HCT116 (cell line): Measurements from ENCODE around the gene CCDC188. TPM values are rescaled to one million over a fixed set of nuclear protein-coding genes. Genes with fewer than 3 reads are reported as not detected.

Source experiments
- ATAC-seq: fragments of 200-7000 bp; cut with Tn5 transposase; 2 replicates; pipeline ENCODE4 v1.9.1; 2020; ENCODE audit warnings: mild to moderate bottlenecking, moderate library complexity
- BruUV-seq: library from RNA; stranded (reverse); fragments of 400-500 nt; replicated peaks from 2 replicates; lab custom pipeline; 2021; lab: Mats Ljungman, UMichigan
- CTCF ChIA-PET: fragments of 300-600 bp; sonication (Branson Sonifier 250); formaldehyde crosslinking; loops from one replicate; lab custom pipeline; 2021; ENCODE audit warnings: antibody characterized with exemption; lab: Charles Lee
- POLR2A ChIA-PET: fragments of 300-600, 350-600 bp; sonication (Branson Sonifier 250); formaldehyde crosslinking; loops from one replicate; lab custom pipeline; 2021; ENCODE audit warnings: antibody characterized with exemption; lab: Charles Lee
- RAD21 ChIA-PET, 2 experiments: fragments of 300-600 bp; sonication (Branson Sonifier 250); formaldehyde crosslinking; loops; one replicate each; lab custom pipeline; 2023; ENCODE audit warnings: low total read pairs in 2 of 2; ENCODE audit not compliant: uncharacterized antibody in 2 of 2, unreplicated experiment in 2 of 2, low non-redundant PET in 1 of 2; lab: Charles Lee
- DNase-seq: peaks from one replicate; pipeline ENCODE4 v3.0.0-alpha.2; 2010; ENCODE audit warnings: low read depth, low spot score
- H2AFZ ChIP-seq: fragments of 200-600 bp; shearing (Covaris generic), sonication (generic); 2 replicates; pipeline ENCODE4 v1.6.1; 2017; ENCODE audit warnings: low read depth, mixed run types, mixed read lengths, antibody characterized with exemption, low read length; ENCODE audit not compliant: poor library complexity, severe bottlenecking
- H3K27ac ChIP-seq: 2 replicates; pipeline ENCODE4 v1.5.1; 2012; ENCODE audit warnings: low read depth, low read length
- H3K27me3 ChIP-seq: fragments of 200-600 bp; sonication (generic); 2 replicates; pipeline ENCODE4 v1.6.1; 2016; ENCODE audit warnings: mixed run types, low read length, mixed read lengths; ENCODE audit not compliant: insufficient read depth
- H3K36me3 ChIP-seq, 2 experiments: fragments of 200-500 bp in 1 of 2; fragments of 200-600 bp in 1 of 2; sonication (Bioruptor generic) in 1 of 2; sonication (generic) in 1 of 2; 2 replicates each; pipeline versions ENCODE4 v1.5.1 to v1.6.1; 2014 to 2016; ENCODE audit warnings: low read length in 2 of 2, inconsistent platforms in 1 of 2, mixed read lengths in 1 of 2, mixed run types in 1 of 2; ENCODE audit not compliant: insufficient read depth in 2 of 2, control insufficient read depth in 1 of 2
- H3K4me1 ChIP-seq, 2 experiments: fragments of 200-600 bp in 1 of 2; sonication (generic) in 1 of 2; 2 replicates each; pipeline versions ENCODE4 v1.5.1 to v1.6.1; 2012 to 2017; ENCODE audit warnings: low read length in 2 of 2, inconsistent platforms in 1 of 2, mild to moderate bottlenecking in 1 of 2, mixed read lengths in 1 of 2, mixed run types in 1 of 2, moderate library complexity in 1 of 2; ENCODE audit not compliant: insufficient read depth in 2 of 2, control insufficient read depth in 1 of 2
- H3K4me2 ChIP-seq: fragments of 200-600 bp; sonication (generic); 2 replicates; pipeline ENCODE4 v1.6.1; 2017; ENCODE audit warnings: mixed run types, low read length, mixed read lengths
- H3K4me3 ChIP-seq, 2 experiments: fragments of 200-600 bp in 1 of 2; sonication (generic) in 1 of 2; replicated peaks in 1 of 2; 2 replicates each; pipeline ENCODE4 v1.5.1; 2011 to 2016; ENCODE audit warnings: low read length in 2 of 2, control low read depth in 1 of 2, low read depth in 1 of 2, mild to moderate bottlenecking in 1 of 2, mixed read lengths in 1 of 2, mixed run types in 1 of 2
- H3K79me2 ChIP-seq: fragments of 200-600 bp; sonication (generic); 2 replicates; pipeline ENCODE4 v1.6.1; 2017; ENCODE audit warnings: mild to moderate bottlenecking, mixed run types, low read length, moderate library complexity, mixed read lengths; ENCODE audit not compliant: insufficient read depth
- H3K9ac ChIP-seq: fragments of 200-600 bp; sonication (generic); 2 replicates; pipeline ENCODE4 v1.6.1; 2016; ENCODE audit warnings: low read length, mixed read lengths
- H3K9me2 ChIP-seq: fragments of 200-600 bp; sonication (generic), shearing (Covaris generic); 2 replicates; pipeline ENCODE4 v1.6.1; 2017; ENCODE audit warnings: mixed run types, mild to moderate bottlenecking, moderate library complexity; ENCODE audit not compliant: insufficient read depth
- H3K9me3 ChIP-seq, 2 experiments: fragments of 200-500 bp in 1 of 2; fragments of 200-600 bp in 1 of 2; sonication (Bioruptor generic) in 1 of 2; sonication (generic) in 1 of 2; 2 replicates each; pipeline ENCODE4 v1.6.1; 2014 to 2017; ENCODE audit warnings: low read length in 2 of 2, mixed read lengths in 2 of 2, inconsistent platforms in 1 of 2, low read depth in 1 of 2, mild to moderate bottlenecking in 1 of 2, mixed run types in 1 of 2, moderate library complexity in 1 of 2; ENCODE audit not compliant: control insufficient read depth in 1 of 2, insufficient read depth in 1 of 2
- H4K20me1 ChIP-seq: fragments of 200-600 bp; sonication (generic), shearing (Covaris generic); 2 replicates; pipeline ENCODE4 v1.6.1; 2017; ENCODE audit warnings: mixed run types, mild to moderate bottlenecking, moderate library complexity; ENCODE audit not compliant: insufficient read depth
- CEBPB ChIP-seq: IDR thresholded peaks from 2 replicates; pipeline ENCODE4 v1.6.1; 2012; ENCODE audit warnings: low read depth
- EGR1 ChIP-seq: IDR thresholded peaks from 2 replicates; pipeline ENCODE4 v1.6.1; 2012; ENCODE audit warnings: low read depth
- EZH2 ChIP-seq: fragments of 200-600 bp; sonication (generic); IDR thresholded peaks from 2 replicates; pipeline ENCODE4 v1.6.1; 2017; ENCODE audit warnings: antibody characterized with exemption, mixed run types
- JUND ChIP-seq: IDR thresholded peaks from 2 replicates; pipeline ENCODE4 v1.6.1; 2012
- SRF ChIP-seq: IDR thresholded peaks from 2 replicates; pipeline ENCODE4 v1.6.1; 2012; ENCODE audit warnings: low read depth
- ZFX ChIP-seq: fragments of 450-650 bp; IDR thresholded peaks from 2 replicates; pipeline ENCODE4 v1.6.1; 2017
- intact Hi-C: fragments of 100-400 bp; cut with micrococcal nuclease; formaldehyde crosslinking; loops from 2 replicates; pipeline ENCODE4 v1.10.0; 2022
- total RNA-seq: library from RNA; stranded (reverse); gene quantifications from one replicate; pipeline ENCODE4 v1.2.1, GENCODE V29; 2021; ENCODE audit not compliant: unreplicated experiment
- TF ChIP-seq, protein P1 (sequence below): IDR thresholded peaks from 2 replicates; pipeline ENCODE4 v1.6.1; 2012; ENCODE audit warnings: low read depth
- TF ChIP-seq, protein P2 (sequence below): IDR thresholded peaks from 2 replicates; pipeline ENCODE4 v1.6.1; 2012

The CCDC188 gene
- total RNA-seq, 1 experiment from 2014 or later, result not detected

DNA sequence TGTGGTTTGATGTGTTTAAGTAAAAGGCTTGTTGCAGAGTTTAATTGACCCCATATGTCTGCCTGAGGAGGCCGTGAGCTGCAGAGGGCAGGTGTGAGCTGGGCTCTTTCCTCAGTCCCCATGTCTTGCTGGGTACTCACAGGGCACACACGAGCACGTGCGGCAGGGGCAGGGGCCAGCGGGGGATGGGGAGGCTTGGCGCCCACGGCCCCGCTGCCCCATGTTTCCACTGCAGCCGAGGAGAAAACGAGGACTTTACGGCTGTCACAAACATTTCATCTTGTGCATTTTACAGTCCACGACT lies 24.7 kb upstream of the CCDC188 start:
- H3K9me3 ChIP-seq, result no peaks in the 10 kb centered on the region
- no peaks in the 10 kb centered on the region for H4K20me1 ChIP-seq
- no TSS peak for BruUV-seq
- H3K4me1 ChIP-seq, result no peaks in the 10 kb centered on the region; a peak in 1 of 4 replicates
- TF ChIP-seq SRF (no peak), EZH2 (no peak), CEBPB (no peak), JUND (no peak), ZFX (no peak), EGR1 (no peak)
- TF ChIP-seq, protein P1, sequence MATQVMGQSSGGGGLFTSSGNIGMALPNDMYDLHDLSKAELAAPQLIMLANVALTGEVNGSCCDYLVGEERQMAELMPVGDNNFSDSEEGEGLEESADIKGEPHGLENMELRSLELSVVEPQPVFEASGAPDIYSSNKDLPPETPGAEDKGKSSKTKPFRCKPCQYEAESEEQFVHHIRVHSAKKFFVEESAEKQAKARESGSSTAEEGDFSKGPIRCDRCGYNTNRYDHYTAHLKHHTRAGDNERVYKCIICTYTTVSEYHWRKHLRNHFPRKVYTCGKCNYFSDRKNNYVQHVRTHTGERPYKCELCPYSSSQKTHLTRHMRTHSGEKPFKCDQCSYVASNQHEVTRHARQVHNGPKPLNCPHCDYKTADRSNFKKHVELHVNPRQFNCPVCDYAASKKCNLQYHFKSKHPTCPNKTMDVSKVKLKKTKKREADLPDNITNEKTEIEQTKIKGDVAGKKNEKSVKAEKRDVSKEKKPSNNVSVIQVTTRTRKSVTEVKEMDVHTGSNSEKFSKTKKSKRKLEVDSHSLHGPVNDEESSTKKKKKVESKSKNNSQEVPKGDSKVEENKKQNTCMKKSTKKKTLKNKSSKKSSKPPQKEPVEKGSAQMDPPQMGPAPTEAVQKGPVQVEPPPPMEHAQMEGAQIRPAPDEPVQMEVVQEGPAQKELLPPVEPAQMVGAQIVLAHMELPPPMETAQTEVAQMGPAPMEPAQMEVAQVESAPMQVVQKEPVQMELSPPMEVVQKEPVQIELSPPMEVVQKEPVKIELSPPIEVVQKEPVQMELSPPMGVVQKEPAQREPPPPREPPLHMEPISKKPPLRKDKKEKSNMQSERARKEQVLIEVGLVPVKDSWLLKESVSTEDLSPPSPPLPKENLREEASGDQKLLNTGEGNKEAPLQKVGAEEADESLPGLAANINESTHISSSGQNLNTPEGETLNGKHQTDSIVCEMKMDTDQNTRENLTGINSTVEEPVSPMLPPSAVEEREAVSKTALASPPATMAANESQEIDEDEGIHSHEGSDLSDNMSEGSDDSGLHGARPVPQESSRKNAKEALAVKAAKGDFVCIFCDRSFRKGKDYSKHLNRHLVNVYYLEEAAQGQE, result no peak
- TF ChIP-seq, protein P2, sequence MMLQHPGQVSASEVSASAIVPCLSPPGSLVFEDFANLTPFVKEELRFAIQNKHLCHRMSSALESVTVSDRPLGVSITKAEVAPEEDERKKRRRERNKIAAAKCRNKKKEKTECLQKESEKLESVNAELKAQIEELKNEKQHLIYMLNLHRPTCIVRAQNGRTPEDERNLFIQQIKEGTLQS, result no peak
- DNase-seq (no peak), ATAC-seq (no peak; the same call in 1 of the 2 replicates)
- intact Hi-C loops, result no loop called here
- H3K9me2 ChIP-seq, result no peaks in the 10 kb centered on the region
- H3K9ac ChIP-seq, result no peak overlapping the region
- ChIA-PET POLR2A (no interaction called here), CTCF (interaction anchor here (2.7 kb wide), 1 partner anchor 63 kb away, joined by 11 read pairs; no protein-coding TSS in a partner anchor), RAD21 (no interaction called here)
- H3K79me2 ChIP-seq, result no peaks in the 10 kb centered on the region
- no peaks in the 10 kb centered on the region for H3K27me3 ChIP-seq
- H3K4me3 ChIP-seq, result no peak overlapping the region
- no peaks in the 10 kb centered on the region for H3K36me3 ChIP-seq
- H3K27ac ChIP-seq, result no peak overlapping the region
- no peak overlapping the region for H2AFZ ChIP-seq
- no peak overlapping the region for H3K4me2 ChIP-seq
